Astrocyte (in vitro differentiated cells and primary cell): ENCODE data around the gene TCAF1.

Experiments used
- CTCF ChIP-seq: IDR thresholded peaks from 2 replicates; pipeline ENCODE4 v1.5.1; 2011; ENCODE audit warnings: low read depth, mild to moderate bottlenecking, inconsistent platforms, low read length, moderate library complexity; ENCODE audit not compliant: insufficient read depth
- EZH2 ChIP-seq: IDR thresholded peaks from 2 replicates; pipeline ENCODE4 v1.6.1; 2012; ENCODE audit warnings: mild to moderate bottlenecking, low read length, inconsistent platforms; ENCODE audit not compliant: insufficient read depth

GRCh38 chr7:143846692-143847091, 55.3 kb downstream of the TCAF1 start:
- TF ChIP-seq CTCF (no peak), EZH2 (no peak)
